Subcutaneous adipose tissue (tissue), 4 donors: ENCODE measurements around the gene CTBP2. TPM values are rescaled to one million over a fixed set of nuclear protein-coding genes. Genes with fewer than 3 reads are reported as not detected.

Experiments
- CTCF ChIP-seq: fragments of 450-650 bp; IDR thresholded peaks from one replicate; pipeline ENCODE4 v1.5.1; 2016; ENCODE audit warnings: low read depth, mild to moderate bottlenecking, control low read depth, antibody characterized with exemption, moderate library complexity
- total RNA-seq, 4 donors: library from RNA; depleted of rRNA; stranded (reverse); fragments of >200 nt; gene quantifications; one replicate each; pipeline ENCODE4 v1.1.0, GENCODE V29; 2016

Gene CTBP2
- total RNA-seq, 4 donors from 2014 or later = 22.3 to 52.2 (median 42.5) TPM

DNA sequence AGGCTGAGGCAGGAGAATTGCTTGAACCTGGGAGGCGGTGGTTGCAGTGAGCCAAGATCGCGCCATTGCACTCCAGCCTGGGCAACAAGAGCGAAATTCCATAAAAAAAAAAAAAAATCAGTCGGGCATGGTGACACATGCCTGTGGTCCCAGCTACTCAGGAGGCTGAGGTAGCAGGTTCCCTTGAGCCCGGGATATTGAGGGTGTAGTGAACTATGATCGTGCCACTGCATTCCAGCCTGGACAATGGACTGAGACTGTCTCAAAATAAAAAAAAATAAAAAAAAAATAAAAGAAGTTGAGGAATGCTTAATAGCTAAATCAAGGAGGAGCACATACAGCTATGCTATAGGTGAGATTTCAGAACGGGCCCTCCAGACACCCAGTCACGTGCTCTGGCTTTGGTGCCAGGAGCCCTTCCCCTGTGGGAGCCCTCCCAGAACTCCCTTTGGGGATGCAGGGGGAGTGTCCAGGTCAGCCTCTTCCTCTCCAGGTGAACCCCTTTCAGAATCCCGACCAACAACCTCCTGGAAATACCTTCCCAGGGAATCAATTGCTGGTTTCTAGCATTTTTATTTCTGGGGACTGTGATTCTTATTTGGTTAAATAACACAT lies 42.9 kb upstream of the CTBP2 start:
- TF ChIP-seq CTCF = no peak

- no peak for TF ChIP-seq CTCF
These were observed 41.6 kb upstream of the CTBP2 start for GRCh38 chr10:125201791-125202622.

GRCh38 chr10:125201108-125201524 lies 40.8 kb upstream of the CTBP2 start:
- no peak for TF ChIP-seq CTCF

GRCh38 chr10:125200396-125200795 lies 40.0 kb upstream of the CTBP2 start:
- no peak for TF ChIP-seq CTCF

DNA sequence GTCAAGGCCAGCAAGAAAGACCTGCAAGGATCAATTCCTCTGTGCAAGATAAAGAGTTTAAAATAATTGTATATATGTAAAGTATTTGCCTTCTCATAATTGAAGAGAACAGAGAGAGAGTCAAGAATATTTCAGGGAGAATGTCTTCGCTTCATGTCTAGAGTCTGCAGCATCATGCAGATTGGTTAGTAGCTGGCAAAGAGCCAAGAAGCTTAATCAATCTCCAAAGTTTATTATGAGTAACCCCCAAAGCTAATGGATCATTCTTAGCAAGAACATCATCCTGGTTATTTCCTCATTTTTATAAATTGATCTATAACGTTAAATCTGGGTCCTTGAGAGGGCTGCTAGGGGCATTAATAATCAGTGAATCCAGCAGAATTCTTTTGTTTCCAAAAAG lies 38.9 kb upstream of the CTBP2 start:
- no peak for TF ChIP-seq CTCF

- TF ChIP-seq CTCF = no peak
These were observed 34.5 kb upstream of the CTBP2 start for GRCh38 chr10:125194814-125195213.

- no peak for TF ChIP-seq CTCF
These were observed 33.0 kb upstream of the CTBP2 start for GRCh38 chr10:125193306-125193877.
